ENCODE measurements around the gene PCF11.
"Not testable (repeated sequence)": the region's sequence is repeated elsewhere in the genome, so short reads cannot be mapped to it uniquely, and the experiment has no call there.

The PCF11 gene

DNA sequence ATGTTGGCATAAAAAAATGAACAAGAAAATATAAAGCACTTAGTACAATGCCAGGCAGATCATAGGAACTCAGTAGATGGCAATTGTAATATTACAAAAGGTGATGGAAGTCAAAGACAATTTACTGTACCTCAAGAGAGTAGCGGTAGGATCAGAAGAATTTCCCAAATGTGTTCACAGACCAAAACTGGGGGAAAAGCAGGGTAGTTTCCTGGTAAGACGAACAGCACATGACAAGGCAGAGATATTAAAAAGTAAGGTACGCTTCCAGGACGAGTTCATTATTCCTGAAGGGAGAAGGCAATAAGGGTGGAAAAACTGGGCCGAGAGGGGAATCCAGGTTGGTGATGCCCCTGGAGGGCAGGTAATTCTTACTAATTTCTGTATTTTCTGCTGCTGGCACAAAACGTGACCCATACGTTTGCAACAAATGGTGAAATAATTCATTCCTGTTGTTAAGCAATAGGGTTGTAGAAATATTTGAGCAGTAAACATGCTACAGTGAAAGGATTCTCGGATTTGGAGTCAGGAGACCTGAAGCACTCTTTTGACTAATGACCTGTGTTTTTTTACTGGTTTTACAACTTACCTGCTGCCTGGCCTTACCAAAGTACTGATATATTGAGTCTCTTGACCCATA, 35.8 kb downstream of the PCF11 start:
- FAIRE-seq (no peak), DNase-seq (ENCODE audit: low spot score) (no peak)

DNA sequence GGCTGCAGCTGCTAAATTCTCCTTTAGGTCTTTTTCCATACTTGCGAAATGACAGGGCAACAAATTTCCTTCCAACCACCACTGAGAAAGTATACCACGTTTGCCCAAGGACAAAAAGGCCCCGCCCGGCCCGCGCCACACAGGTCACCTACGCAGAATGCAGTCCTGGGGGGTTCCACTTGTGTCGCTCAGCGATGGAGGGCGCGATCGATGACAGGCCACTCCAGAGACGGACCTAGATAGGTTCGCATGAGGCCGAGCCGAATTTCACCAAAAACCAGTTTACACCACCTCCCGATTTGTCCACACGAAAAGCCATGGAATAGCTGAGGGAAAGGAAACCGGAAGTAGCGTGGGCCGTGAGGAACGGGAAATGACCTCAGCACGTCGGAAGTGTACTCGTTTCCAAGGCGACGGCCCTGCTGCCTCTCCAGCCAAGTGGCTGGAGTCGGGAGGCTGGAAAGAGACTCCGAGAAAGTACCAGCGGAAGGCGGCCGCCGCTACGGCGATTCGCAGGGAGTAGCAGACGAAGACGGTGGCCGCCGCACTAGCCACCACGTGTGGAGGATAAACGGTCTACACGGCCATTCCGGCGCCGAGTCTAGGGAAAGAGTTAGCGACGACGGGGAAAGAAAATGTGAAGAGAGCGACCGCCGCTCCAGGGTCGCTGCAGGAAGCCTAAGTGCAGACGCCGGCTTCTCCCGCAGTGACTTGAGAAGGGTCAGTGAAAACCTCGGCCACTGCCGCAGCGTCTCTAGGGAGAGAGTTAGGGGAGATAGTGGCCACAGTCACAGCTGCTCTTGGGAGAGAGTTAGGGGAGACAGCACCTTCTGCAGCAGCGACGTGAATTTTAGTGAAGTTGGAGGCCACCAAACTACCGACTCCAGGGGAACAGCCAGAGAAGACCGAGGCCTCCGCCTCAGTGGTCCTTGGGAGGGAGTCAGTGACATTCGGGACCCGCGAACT, 36.7 kb downstream of the PCF11 start, which contains the start of gene ANKRD42:
TSS of gene ANKRD42 (plus strand) at position 398 of the 966 bp plus-strand sequence. CDS start 959 bp downstream, outside the sequence.
- peak; percentile 86 for FAIRE-seq
- DNase-seq (ENCODE audit: low spot score), result peak; percentile 98

DNA sequence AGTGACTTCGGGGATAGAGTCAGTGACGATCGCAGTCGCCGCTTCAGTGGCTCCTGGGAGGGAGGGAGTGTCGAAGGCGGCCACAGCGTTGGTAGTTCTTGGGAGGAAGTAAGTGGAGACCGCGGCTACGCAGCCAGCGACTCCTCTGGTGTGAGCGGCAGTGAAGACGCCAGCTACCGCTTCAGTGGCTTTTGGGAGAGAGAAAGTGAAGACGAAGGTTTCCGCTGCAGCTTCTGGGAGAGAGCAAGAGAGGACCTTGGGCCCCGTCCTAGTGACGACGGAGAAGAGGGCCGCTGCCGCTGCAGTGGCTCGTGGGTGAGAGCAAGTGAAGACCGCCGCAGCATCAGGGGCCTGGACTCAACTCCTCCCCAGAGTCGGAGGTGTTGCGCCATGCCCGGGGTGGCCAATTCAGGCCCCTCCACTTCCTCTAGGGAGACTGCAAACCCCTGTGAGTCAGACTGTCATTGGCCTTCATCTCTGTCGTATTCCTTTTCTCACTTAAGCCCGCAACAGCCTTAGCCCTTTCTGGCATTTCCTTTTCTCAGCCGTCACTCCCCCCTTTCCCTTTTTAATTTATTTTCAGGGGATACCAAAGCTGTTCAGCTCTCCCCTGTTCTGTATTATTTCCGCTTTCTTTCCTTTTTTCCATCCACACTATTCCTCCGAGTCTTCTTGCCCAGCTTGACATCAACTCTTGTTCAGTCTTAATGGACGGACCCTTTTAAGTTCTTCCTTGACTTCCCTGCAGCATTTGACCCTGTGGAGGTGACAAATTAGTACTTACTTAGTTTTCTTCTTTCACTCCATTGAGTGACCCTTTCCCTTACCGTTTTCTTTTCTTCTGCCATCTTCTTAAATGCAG, 37.6 kb downstream of the PCF11 start:
- no peak for FAIRE-seq

DNA sequence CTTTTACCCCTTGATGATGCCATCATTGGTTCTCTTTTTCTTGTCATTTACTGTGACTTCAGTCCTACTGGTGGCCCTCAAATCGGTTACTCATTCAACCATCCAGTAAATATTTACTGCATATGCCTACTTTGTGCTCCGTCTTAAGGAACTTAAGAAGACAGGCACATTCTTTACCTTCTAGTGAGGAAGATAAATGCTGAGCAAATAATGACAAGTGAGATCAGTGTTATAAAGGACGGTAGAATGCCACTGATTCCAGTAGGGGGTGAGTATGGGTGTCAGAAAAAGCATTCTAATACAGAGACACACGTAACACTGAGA, 38.2 kb downstream of the PCF11 start:
- no peak for FAIRE-seq
- DNase-seq (ENCODE audit: low spot score), result no peak

More for the DNA sequence above, 37.6 kb downstream of the PCF11 start:
- peak; percentile 65 for DNase-seq (ENCODE audit: low spot score)

DNA sequence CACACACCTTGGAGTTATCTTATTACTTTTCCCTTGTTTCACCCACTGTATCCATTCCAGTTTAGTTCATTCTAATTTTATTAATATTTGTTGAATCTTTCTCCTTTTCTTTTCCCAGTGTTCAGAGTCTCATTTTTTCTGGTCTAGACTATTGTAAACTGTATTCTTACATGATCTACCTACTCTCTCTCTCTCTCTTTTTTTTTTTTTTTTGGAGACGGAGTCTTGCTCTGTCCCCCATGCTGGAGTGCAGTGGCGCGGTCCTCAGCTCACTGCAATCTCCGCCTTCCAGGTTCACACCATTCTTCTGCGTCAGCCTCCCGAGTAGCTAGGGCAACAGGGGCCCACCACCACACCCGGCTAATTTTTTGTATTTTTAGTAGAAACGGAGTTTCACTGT, 38.7 kb downstream of the PCF11 start:
- DNase-seq (ENCODE audit: low spot score), result no peak

DNA sequence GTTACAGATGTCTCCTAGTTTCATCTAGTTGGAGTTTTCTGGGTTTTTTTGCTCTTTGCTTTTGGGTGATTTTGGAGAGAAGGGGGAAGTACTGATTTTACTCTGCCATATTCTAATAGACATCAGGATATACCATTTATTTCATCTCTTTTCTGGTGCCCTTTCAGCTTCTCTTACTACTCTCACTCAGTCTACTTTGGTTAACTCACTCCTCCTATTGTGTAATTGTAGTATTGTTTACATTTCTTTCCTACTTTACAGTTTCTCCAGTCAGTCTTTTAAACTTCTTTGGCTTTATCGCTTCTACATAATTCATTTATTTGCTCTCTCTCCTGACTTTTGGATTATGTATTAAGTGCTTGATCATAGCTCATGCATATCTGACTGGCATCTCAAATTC, 43.1 kb downstream of the PCF11 start:
- FAIRE-seq (no peak), DNase-seq (ENCODE audit: low spot score) (no peak)

More for the DNA sequence above, 38.7 kb downstream of the PCF11 start:
- FAIRE-seq, result no peak

DNA sequence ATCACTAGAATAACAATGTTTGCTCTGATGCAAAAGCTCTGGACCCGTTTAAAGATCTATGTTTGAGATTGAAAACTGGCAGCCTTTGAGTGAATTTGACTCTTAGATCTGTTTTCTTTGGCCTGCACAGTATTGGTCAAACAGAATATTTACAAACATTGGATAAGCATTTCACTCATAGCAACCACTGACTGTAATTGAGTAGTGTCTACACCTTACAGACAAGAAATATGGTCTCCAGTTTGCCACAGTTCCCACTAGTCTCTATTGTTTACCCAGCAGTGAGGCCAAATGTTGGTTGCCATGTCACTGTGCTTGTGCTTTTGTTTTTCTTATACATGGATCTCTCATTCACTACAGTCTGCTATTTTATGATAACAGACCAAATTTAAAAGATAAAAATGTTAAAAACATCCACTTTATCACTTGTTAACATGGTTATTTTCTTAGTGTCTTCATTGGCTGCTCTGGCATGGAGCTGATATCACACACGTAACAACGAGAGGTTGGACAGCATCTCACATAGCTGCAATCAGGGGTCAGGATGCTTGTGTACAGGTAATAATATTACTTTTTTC, 48.8 kb downstream of the PCF11 start:
- DNase-seq (ENCODE audit: low spot score) (no peak), FAIRE-seq (no peak)

DNA sequence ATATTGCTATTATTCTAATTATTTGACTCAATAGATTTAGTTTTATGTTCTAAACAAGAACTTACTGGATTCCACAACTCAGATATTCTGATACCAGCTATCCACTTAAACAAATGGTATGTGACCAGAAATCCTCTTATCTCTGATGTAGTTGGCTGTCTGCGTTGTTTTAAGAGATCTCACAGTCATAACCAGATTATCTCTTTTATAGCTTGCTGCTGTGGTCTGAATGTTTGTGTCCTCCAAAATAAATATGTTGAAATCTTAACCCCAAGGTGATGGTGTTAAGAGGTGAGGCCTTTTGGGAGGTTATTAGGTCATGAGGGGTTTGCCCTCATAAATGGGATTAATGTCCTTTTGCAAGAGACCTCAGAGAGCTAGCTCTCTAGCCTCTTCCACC, 49.3 kb downstream of the PCF11 start:
- DNase-seq (ENCODE audit: low spot score) (no peak), FAIRE-seq (no peak)

DNA sequence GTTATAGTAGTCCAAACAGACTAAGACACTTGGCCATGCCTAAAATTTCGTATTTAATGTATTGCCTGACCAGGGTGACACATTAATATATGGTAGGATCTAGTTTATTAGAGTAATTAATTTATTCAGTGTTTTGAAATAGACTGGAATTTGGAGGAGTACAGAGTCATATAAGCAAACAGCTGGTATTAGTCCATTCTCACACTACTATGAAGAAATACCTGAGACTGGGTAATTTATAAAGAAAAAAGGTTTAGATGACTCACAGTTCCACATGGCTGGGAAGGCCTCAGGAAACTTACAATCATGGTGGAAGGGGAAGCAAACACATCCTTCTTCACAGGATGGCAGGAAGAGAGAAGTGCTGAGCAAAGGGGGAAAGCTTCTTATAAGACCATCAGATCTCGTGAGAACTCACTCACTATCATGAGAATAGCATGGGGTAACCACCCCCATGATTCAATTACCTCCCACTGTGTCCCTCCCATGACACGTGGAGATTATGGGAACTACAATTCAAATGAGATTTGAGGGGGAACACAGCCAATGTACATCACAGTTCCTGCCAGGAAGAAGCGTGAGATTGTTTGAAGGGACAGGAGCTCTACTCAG, 49.9 kb downstream of the PCF11 start:
- not testable (repeated sequence) for FAIRE-seq; DNase-seq (ENCODE audit: low spot score)

DNA sequence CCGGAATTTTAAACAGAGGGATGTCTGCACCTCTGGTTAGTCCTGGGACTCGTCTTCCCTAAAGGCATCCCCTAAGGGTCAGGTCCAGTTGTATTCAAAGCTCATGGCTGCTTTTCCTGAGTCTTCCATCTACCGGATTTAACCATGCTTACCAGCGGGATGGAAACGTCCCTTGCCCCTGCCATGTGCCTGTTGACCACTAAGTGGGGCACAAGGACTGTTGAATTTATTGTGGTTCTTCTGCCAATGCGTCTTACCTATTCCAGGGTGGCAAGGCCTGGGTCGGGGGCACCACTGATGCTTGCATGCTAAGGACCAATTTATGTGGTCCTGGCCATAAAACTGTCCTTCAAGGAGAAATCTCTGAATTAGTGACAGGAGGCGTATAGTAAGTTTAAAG, 62.2 kb downstream of the PCF11 start:
- peak; percentile 30 for FAIRE-seq
- DNase-seq (ENCODE audit: low spot score), result no peak

DNA sequence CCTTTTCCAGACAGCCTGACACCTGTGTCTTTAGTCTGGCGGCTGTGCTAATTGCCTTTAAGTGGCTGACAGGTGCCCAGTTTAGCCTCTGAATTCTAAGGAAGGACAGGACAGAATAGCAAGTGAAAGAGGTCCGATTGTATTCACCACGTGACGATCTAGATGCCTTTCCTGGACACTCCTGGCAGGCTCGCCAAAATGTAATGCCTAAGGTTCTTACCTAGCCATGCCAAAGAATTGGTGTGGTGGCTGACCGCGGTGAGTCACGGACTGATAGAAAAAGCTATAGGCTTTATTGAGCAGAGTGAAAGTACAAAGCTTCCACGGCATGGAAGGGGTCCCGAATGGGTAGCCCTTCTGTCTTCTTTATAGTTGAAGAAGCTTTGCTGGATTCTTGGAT, 63.3 kb downstream of the PCF11 start:
- FAIRE-seq (no peak), DNase-seq (ENCODE audit: low spot score) (peak; percentile 58)

DNA sequence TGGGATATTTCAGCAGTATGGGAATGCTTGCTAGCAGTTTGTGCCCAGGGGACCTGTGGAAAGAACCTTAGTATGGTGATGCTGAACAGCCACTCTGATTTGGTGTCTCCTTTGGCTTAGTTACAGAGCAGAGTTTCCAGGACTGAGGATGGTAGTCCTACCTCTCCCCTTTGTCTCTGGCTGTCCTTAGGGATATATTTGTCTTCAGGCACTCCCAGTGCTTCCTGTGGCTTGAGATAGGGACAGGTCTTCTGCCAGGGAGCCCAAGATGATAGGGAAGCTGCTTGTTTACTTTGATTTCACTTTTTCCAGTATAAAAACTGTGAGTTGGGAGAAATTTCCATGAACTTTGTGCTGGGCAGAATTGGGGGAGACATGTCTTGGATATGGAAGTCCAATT, 64.8 kb downstream of the PCF11 start:
- DNase-seq (ENCODE audit: low spot score) (no peak), FAIRE-seq (no peak)

DNA sequence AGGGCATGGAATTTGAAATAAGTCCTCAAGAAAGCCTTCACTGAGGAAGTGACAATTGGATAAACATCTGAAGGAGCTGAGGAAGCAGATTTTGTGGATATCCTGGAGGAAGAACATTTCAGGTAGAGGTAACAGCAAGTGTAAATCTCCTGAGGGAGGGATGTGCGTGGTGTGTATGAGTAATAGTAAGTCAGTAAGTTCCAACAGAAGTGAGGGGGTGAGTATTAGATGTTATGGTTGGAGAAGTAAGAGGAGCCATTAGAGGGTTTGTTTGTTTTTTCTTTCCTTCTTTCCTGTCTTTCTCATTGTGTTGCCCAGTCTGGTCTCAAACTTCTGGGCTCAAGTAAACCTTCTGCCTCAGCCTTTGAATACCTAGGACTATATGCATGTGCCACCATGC, 65.6 kb downstream of the PCF11 start:
- FAIRE-seq, result no peak
- DNase-seq (ENCODE audit: low spot score), result no peak

DNA sequence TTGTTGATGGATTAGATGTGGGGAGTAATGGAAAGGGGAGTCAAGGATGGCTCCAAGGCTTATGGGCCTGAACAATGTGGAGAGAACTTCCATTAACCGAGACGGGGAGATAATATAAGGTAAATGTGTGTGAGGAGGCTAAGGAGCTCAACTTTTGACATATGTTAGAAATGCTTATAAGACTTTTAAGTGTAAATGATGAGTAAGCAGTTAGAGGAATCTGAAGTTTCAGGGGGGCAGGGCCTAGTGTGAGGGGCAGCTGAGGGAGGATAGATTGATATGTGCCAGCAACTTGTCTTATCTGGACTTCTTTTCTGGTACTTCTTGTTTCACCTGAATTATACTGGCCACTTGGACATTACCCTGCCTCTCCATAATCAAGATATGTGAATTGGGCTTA, 66.5 kb downstream of the PCF11 start:
- no peak for FAIRE-seq
- DNase-seq (ENCODE audit: low spot score), result no peak

DNA sequence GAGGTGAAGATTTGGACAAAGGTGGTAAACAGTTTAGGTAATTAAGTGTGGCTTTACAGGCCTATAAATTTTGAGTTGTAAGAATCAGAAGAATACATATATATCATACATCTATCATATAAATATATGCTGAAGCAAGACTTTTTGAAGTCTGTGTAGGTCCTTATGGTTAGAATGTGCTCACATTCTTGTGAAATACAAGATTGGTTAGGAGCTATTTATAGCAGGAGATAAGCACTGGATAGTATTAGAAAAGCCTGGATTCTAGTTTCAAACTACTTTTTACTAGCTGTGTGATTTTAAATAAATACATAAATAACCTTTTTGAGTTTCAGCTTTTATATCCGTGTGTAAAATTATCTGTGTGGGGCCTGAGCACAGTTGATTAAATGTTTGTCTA, 78.9 kb downstream of the PCF11 start:
- DNase-seq (ENCODE audit: low spot score) (no peak), FAIRE-seq (no peak)
